HepG2 (cell line): ENCODE measurements around the gene ITCH. TPM values are rescaled to one million over a fixed set of nuclear protein-coding genes. Genes with fewer than 3 reads are reported as not detected.
A peak's percentile ranks its signal among the peaks of the same experiment; 100 is the strongest.

Experiments
- ATAD3A ChIP-seq: sonication (generic); formaldehyde crosslinking; IDR thresholded peaks from 2 replicates; pipeline ENCODE4 v1.4.0; 2020; ENCODE audit warnings: missing genetic modification reagents
- CC2D1A ChIP-seq: sonication (generic); formaldehyde crosslinking; IDR thresholded peaks from 2 replicates; pipeline ENCODE4 v1.8.1; 2023; ENCODE audit warnings: mild to moderate bottlenecking, missing genetic modification reagents
- ELF1 ChIP-seq: sonication (generic); formaldehyde crosslinking; IDR thresholded peaks from 2 replicates; pipeline ENCODE4 v1.4.0; 2020; ENCODE audit warnings: missing genetic modification reagents
- HMG20A ChIP-seq: IDR thresholded peaks from 2 replicates; pipeline ENCODE4 v1.6.1; 2016; ENCODE audit warnings: borderline replicate concordance
- HNRNPH1 ChIP-seq: fragments of 200-400 bp; formaldehyde crosslinking; optimal IDR thresholded peaks from 2 replicates; pipeline ENCODE3; 2017; ENCODE audit warnings: mild to moderate bottlenecking, low read depth, low read length
- JDP2 ChIP-seq: sonication (generic); formaldehyde crosslinking; IDR thresholded peaks from 2 replicates; pipeline ENCODE4 v1.8.1; 2022; ENCODE audit warnings: missing genetic modification reagents, borderline replicate concordance
- KDM5A ChIP-seq: fragments of 200-600 bp; sonication (generic); IDR thresholded peaks from 2 replicates; pipeline ENCODE4 v1.7.0; 2018; ENCODE audit warnings: antibody characterized with exemption, mild to moderate bottlenecking, low read length, borderline replicate concordance
- NFKBIZ ChIP-seq: IDR thresholded peaks from 2 replicates; pipeline ENCODE4 v1.6.1; 2018; ENCODE audit warnings: missing genetic modification reagents, missing compliant biosample characterization
- POLR2AphosphoS5 ChIP-seq: IDR thresholded peaks from 2 replicates; pipeline ENCODE4 v1.6.1; 2012; ENCODE audit warnings: low read depth, low read length
- REPIN1 ChIP-seq: sonication (generic); formaldehyde crosslinking; IDR thresholded peaks from 2 replicates; pipeline ENCODE4 v1.8.0; 2022; ENCODE audit warnings: missing genetic modification reagents, low read depth, mild to moderate bottlenecking, borderline replicate concordance
- RORA ChIP-seq: sonication (generic); formaldehyde crosslinking; IDR thresholded peaks from 2 replicates; pipeline ENCODE4 v1.5.0; 2020; ENCODE audit warnings: mild to moderate bottlenecking, missing genetic modification reagents, moderate library complexity
- SETDB1 ChIP-seq: sonication (generic); formaldehyde crosslinking; IDR thresholded peaks from 2 replicates; pipeline ENCODE4 v1.5.1; 2020; ENCODE audit warnings: missing genetic modification reagents, mild to moderate bottlenecking, borderline replicate concordance
- SMAD1 ChIP-seq: sonication (generic); formaldehyde crosslinking; IDR thresholded peaks from 2 replicates; pipeline ENCODE4 v1.4.0; 2020; ENCODE audit warnings: missing genetic modification reagents, low read depth, mild to moderate bottlenecking, borderline replicate concordance
- SMARCC2 ChIP-seq: fragments of 450-650 bp; IDR thresholded peaks from 2 replicates; pipeline ENCODE4 v1.6.1; 2017; ENCODE audit warnings: antibody characterized with exemption, mild to moderate bottlenecking
- USF2 ChIP-seq, 2 experiments: sonication (generic) in 1 of 2; formaldehyde crosslinking in 1 of 2; IDR thresholded peaks; 2 replicates each; pipeline versions ENCODE4 v1.5.1 to v1.6.1; 2011 to 2020; ENCODE audit warnings: borderline replicate concordance in 1 of 2, low read depth in 1 of 2, low read length in 1 of 2, mild to moderate bottlenecking in 1 of 2, missing genetic modification reagents in 1 of 2, moderate library complexity in 1 of 2
- ZBTB25 ChIP-seq: IDR thresholded peaks from 2 replicates; pipeline ENCODE4 v1.6.1; 2018; ENCODE audit warnings: missing genetic modification reagents
- ZNF160 ChIP-seq: sonication (generic); formaldehyde crosslinking; IDR thresholded peaks from 2 replicates; pipeline ENCODE4 v1.8.0; 2022; ENCODE audit warnings: mild to moderate bottlenecking, inconsistent platforms, missing genetic modification reagents
- ZNF263 ChIP-seq: sonication (generic); formaldehyde crosslinking; IDR thresholded peaks from 2 replicates; pipeline ENCODE4 v1.4.0; 2020; ENCODE audit warnings: missing genetic modification reagents
- ZNF276 ChIP-seq: sonication (generic); formaldehyde crosslinking; IDR thresholded peaks from 2 replicates; pipeline ENCODE4 v1.4.0; 2020; ENCODE audit warnings: mild to moderate bottlenecking, low read depth, missing genetic modification reagents
- ZNF343 ChIP-seq: sonication (generic); formaldehyde crosslinking; IDR thresholded peaks from 2 replicates; pipeline ENCODE4 v1.4.0; 2020; ENCODE audit warnings: mild to moderate bottlenecking, missing genetic modification reagents
- ZNF619 ChIP-seq: sonication (generic); formaldehyde crosslinking; IDR thresholded peaks from 2 replicates; pipeline ENCODE4 v1.4.0; 2020; ENCODE audit warnings: mild to moderate bottlenecking, missing genetic modification reagents
- ZNF709 ChIP-seq: sonication (generic); formaldehyde crosslinking; IDR thresholded peaks from 2 replicates; pipeline ENCODE4 v1.5.0; 2020; ENCODE audit warnings: mild to moderate bottlenecking, missing genetic modification reagents
- ZNF773 ChIP-seq: sonication (generic); formaldehyde crosslinking; IDR thresholded peaks from 2 replicates; pipeline ENCODE4 v1.4.0; 2020; ENCODE audit warnings: missing genetic modification reagents, borderline replicate concordance
- ZNF780A ChIP-seq: sonication (generic); formaldehyde crosslinking; IDR thresholded peaks from 2 replicates; pipeline ENCODE4 v1.8.0; 2022; ENCODE audit warnings: mild to moderate bottlenecking, missing genetic modification reagents, moderate library complexity
- ZNF790 ChIP-seq: sonication (generic); formaldehyde crosslinking; IDR thresholded peaks from 2 replicates; pipeline ENCODE4 v1.8.0; 2022; ENCODE audit warnings: missing genetic modification reagents, mild to moderate bottlenecking, borderline replicate concordance
- ZSCAN12 ChIP-seq: sonication (generic); formaldehyde crosslinking; IDR thresholded peaks from 2 replicates; pipeline ENCODE4 v1.9.0; 2021; ENCODE audit warnings: mild to moderate bottlenecking, missing genetic modification reagents
- polyA plus RNA-seq, 8 experiments: library from polyadenylated mRNA; depleted of rRNA in 3 of 8; stranded (reverse) in 7 of 8; unstranded in 1 of 8; fragments of >200 nt; fragmentation: Illumina TruSeq in 4 of 8; extraction: Trizol in 4 of 8; gene quantifications; 2 replicates each; pipeline versions ENCODE4 v1.2.1 to v1.2.3, GENCODE V29; 2011 to 2016; ENCODE audit warnings: low read depth in 4 of 8, missing spikeins in 1 of 8, mixed read lengths in 1 of 8; ENCODE audit not compliant: insufficient read depth in 1 of 8
- total RNA-seq, 5 experiments: library from RNA; depleted of rRNA; stranded (reverse); fragments of >200 nt; fragmentation: Illumina TruSeq; extraction: Trizol; gene quantifications; 2 replicates each; pipeline ENCODE4 v1.2.3, GENCODE V29; 2016; ENCODE audit warnings: low read depth in 1 of 5

The ITCH gene
- total and polyA plus RNA-seq, 2 of the 13 experiments (the other 11 are each of a cell fraction or from before 2014, with no cell fraction given): 20.5 to 112 TPM

- TF ChIP-seq ZNF276 (peak; percentile 74; the same call in 1 of the 2 replicates), USF2 (IDR thresholded peaks at IDR 0.05; ENCODE audit: low read depth, low read length) (no peak), USF2 (CRISPR knock-in tag; IDR thresholded peaks at IDR 0.05; ENCODE audit: borderline replicate concordance) (no peak), ZNF773 (CRISPR knock-in tag) (no peak), SMAD1 (CRISPR knock-in tag) (peak; percentile 78; the same call in 1 of the 2 replicates), ZNF343 (CRISPR knock-in tag) (0 out of 2 replicates have a peak, but pooled peaks have one; percentile 17), SMARCC2 (no peak), SETDB1 (no peak), NFKBIZ (CRISPR knock-in tag) (no peak), JDP2 (CRISPR knock-in tag) (no peak), ZBTB25 (CRISPR knock-in tag) (no peak), ZNF619 (no peak), REPIN1 (CRISPR knock-in tag) (peak; percentile 67), CC2D1A (CRISPR knock-in tag) (no peak), ELF1 (CRISPR knock-in tag) (peak; percentile 16; the same call in 1 of the 2 replicates), ZNF160 (CRISPR knock-in tag) (no peak), HMG20A (CRISPR knock-in tag) (no peak; the same call in 1 of the 2 replicates), ZNF263 (CRISPR knock-in tag) (no peak), HNRNPH1 (peak; percentile 82), RORA (CRISPR knock-in tag) (no peak), ZNF709 (CRISPR knock-in tag) (no peak), ZNF780A (CRISPR knock-in tag) (no peak), KDM5A (no peak), ATAD3A (CRISPR knock-in tag) (no peak), ZSCAN12 (no peak), POLR2AphosphoS5 (0 out of 2 replicates have a peak, but pooled peaks have one; percentile 21), ZNF790 (CRISPR knock-in tag) (no peak)
These were observed 160.1 kb downstream of the ITCH start (continued) for GRCh38 chr20:34522969-34523871.
